Measurements from ENCODE around the gene RNMT.
"Not testable (repeated sequence)": the region's sequence is repeated elsewhere in the genome, so short reads cannot be mapped to it uniquely, and the experiment has no call there.

Gene RNMT

GRCh38 chr18:13735681-13736080 lies 9.2 kb downstream of the RNMT start:
- DNase-seq (ENCODE audit: low spot score): no peak

- no peak for DNase-seq (ENCODE audit: low spot score)
These were observed 19.2 kb downstream of the RNMT start for GRCh38 chr18:13745696-13746095.

- no peak for DNase-seq (ENCODE audit: low spot score)
These were observed 20.2 kb downstream of the RNMT start for GRCh38 chr18:13746633-13747032.

- DNase-seq (ENCODE audit: low spot score): not testable (repeated sequence)
These were observed 25.1 kb downstream of the RNMT start for GRCh38 chr18:13751599-13751998.

- DNase-seq (ENCODE audit: low spot score): no peak
These were observed 29.8 kb downstream of the RNMT start for GRCh38 chr18:13756261-13756660.

- DNase-seq (ENCODE audit: low spot score): no peak
These were observed 30.2 kb downstream of the RNMT start for GRCh38 chr18:13756671-13757070.

GRCh38 chr18:13758622-13759021 lies 32.1 kb downstream of the RNMT start:
- no peak for DNase-seq (ENCODE audit: low spot score)

- no peak for DNase-seq (ENCODE audit: low spot score)
These were observed 33.6 kb downstream of the RNMT start for GRCh38 chr18:13760047-13760446.

GRCh38 chr18:13762690-13763439 lies 36.4 kb downstream of the RNMT start:
- DNase-seq (ENCODE audit: low spot score): no peak

GRCh38 chr18:13775058-13775457 lies 48.6 kb downstream of the RNMT start:
- DNase-seq (ENCODE audit: low spot score): no peak

- DNase-seq (ENCODE audit: low spot score): no peak
These were observed 64.7 kb downstream of the RNMT start for GRCh38 chr18:13791181-13791580.

GRCh38 chr18:13793819-13794218 lies 67.3 kb downstream of the RNMT start:
- DNase-seq (ENCODE audit: low spot score): no peak

- DNase-seq (ENCODE audit: low spot score): no peak
These were observed 70.0 kb downstream of the RNMT start for GRCh38 chr18:13796515-13796914.

GRCh38 chr18:13797157-13797611 lies 70.7 kb downstream of the RNMT start:
- DNase-seq (ENCODE audit: low spot score): no peak

- no peak for DNase-seq (ENCODE audit: low spot score)
These were observed 72.9 kb downstream of the RNMT start for GRCh38 chr18:13799396-13799795.

GRCh38 chr18:13800505-13801259 lies 74.2 kb downstream of the RNMT start:
- no peak for DNase-seq (ENCODE audit: low spot score)

GRCh38 chr18:13801260-13801601 lies 74.8 kb downstream of the RNMT start:
- DNase-seq (ENCODE audit: low spot score): no peak

- no peak for DNase-seq (ENCODE audit: low spot score)
These were observed 77.8 kb downstream of the RNMT start for GRCh38 chr18:13804305-13804704.

- no peak for DNase-seq (ENCODE audit: low spot score)
These were observed 82.0 kb downstream of the RNMT start for GRCh38 chr18:13808294-13809042.

GRCh38 chr18:13809043-13809430 lies 82.6 kb downstream of the RNMT start:
- no peak for DNase-seq (ENCODE audit: low spot score)

- no peak for DNase-seq (ENCODE audit: low spot score)
These were observed 83.2 kb downstream of the RNMT start for GRCh38 chr18:13809531-13810255.

GRCh38 chr18:13810950-13811485 lies 84.5 kb downstream of the RNMT start:
- peak; percentile 34 for DNase-seq (ENCODE audit: low spot score)
